Stimulated activated CD8-positive, alpha-beta memory T cell treated with anti-CD3 and anti-CD28 coated beads, Interleukin-2, amount 100 ng/mL, for 48 hours (primary cell): Measurements from ENCODE around the gene ZNF608.

Source experiments
- DNase-seq, 2 donors: peaks; one replicate each; pipeline ENCODE4 v3.0.0-alpha.2; 2020; ENCODE audit warnings: low read depth in 2 of 2

Gene ZNF608

GRCh38 chr5:124752854-124753720 lies 6.6 kb upstream of the ZNF608 start:
- DNase-seq: no peak

GRCh38 chr5:124751031-124751430 lies 4.6 kb upstream of the ZNF608 start:
- no peak for DNase-seq

GRCh38 chr5:124748687-124749594 lies 2.5 kb upstream of the ZNF608 start:
- no peak for DNase-seq

- no peak for DNase-seq
These were observed 1.6 kb upstream of the ZNF608 start for GRCh38 chr5:124747791-124748686.

- DNase-seq: no peak
These were observed 714 bp upstream of the ZNF608 start for GRCh38 chr5:124746916-124747790.

GRCh38 chr5:124745007-124745927 lies 1.2 kb downstream of the ZNF608 start:
- DNase-seq: no peak

- no peak for DNase-seq
These were observed 2.1 kb downstream of the ZNF608 start for GRCh38 chr5:124744170-124744971.

- DNase-seq: no peak
These were observed 2.8 kb downstream of the ZNF608 start for GRCh38 chr5:124743602-124744169.

GRCh38 chr5:124742983-124743601 lies 3.3 kb downstream of the ZNF608 start:
- no peak for DNase-seq

- DNase-seq: no peak
These were observed 3.9 kb downstream of the ZNF608 start for GRCh38 chr5:124742521-124742920.

GRCh38 chr5:124741711-124742496 lies 4.5 kb downstream of the ZNF608 start:
- DNase-seq: no peak

GRCh38 chr5:124740991-124741583 lies 5.4 kb downstream of the ZNF608 start:
- no peak for DNase-seq

GRCh38 chr5:124740071-124740470 lies 6.4 kb downstream of the ZNF608 start:
- DNase-seq: no peak

- no peak for DNase-seq
These were observed 6.8 kb downstream of the ZNF608 start for GRCh38 chr5:124739634-124740025.

GRCh38 chr5:124738681-124739633 lies 7.5 kb downstream of the ZNF608 start:
- no peak for DNase-seq

GRCh38 chr5:124737651-124738050 lies 8.8 kb downstream of the ZNF608 start:
- DNase-seq: no peak
